Osteoblast (primary cell): ENCODE measurements around the gene ANKRD16. TPM values are rescaled to one million over a fixed set of nuclear protein-coding genes. Genes with fewer than 3 reads are reported as not detected.

Experiments
- DNase-seq: peaks from one replicate; pipeline ENCODE4 v3.0.0; 2011; ENCODE audit warnings: low spot score, mixed read lengths; ENCODE audit not compliant: insufficient read length; ENCODE audit errors: missing footprints
- H2AFZ ChIP-seq: 2 replicates; pipeline ENCODE4 v1.6.0; 2011; ENCODE audit warnings: mild to moderate bottlenecking, low read length
- H3K27ac ChIP-seq: 2 replicates; pipeline ENCODE4 v1.5.1; 2011; ENCODE audit warnings: mild to moderate bottlenecking, low read depth, low read length, moderate library complexity
- H3K27me3 ChIP-seq: 2 replicates; pipeline ENCODE4 v1.6.0; 2012; ENCODE audit warnings: mild to moderate bottlenecking, control low read depth, inconsistent platforms, low read length, moderate library complexity; ENCODE audit not compliant: insufficient read depth
- H3K36me3 ChIP-seq: 2 replicates; pipeline ENCODE4 v1.5.1; 2011; ENCODE audit warnings: mild to moderate bottlenecking, low read length, control low read depth, moderate library complexity; ENCODE audit not compliant: insufficient read depth
- H3K4me1 ChIP-seq: 2 replicates; pipeline ENCODE4 v1.5.1; 2011; ENCODE audit warnings: mild to moderate bottlenecking, low read length, control low read depth, moderate library complexity; ENCODE audit not compliant: insufficient read depth
- H3K4me2 ChIP-seq: 2 replicates; pipeline ENCODE4 v1.6.0; 2011; ENCODE audit warnings: mild to moderate bottlenecking, low read length; ENCODE audit not compliant: insufficient read depth
- H3K4me3 ChIP-seq: fragments of 200-600 bp; sonication (generic); 3 replicates; pipeline ENCODE4 v1.5.1; 2012; ENCODE audit warnings: mild to moderate bottlenecking, low read length, inconsistent platforms; ENCODE audit not compliant: insufficient read depth
- H3K79me2 ChIP-seq: 2 replicates; pipeline ENCODE4 v1.6.0; 2012; ENCODE audit warnings: mild to moderate bottlenecking, low read length, control low read depth, inconsistent platforms; ENCODE audit not compliant: insufficient read depth
- H3K9me3 ChIP-seq: 2 replicates; pipeline ENCODE4 v1.5.1; 2011; ENCODE audit warnings: low read depth, low read length, control low read depth
- H4K20me1 ChIP-seq: 2 replicates; pipeline ENCODE4 v1.6.0; 2012; ENCODE audit warnings: mild to moderate bottlenecking, low read length, control low read depth; ENCODE audit not compliant: insufficient read depth
- total RNA-seq: library from RNA; depleted of rRNA; stranded (reverse); fragments of >200 nt; gene quantifications from 2 replicates; pipeline ENCODE4 v1.2.3, GENCODE V29; 2012
- TF ChIP-seq, protein P1 (sequence below): IDR thresholded peaks from 2 replicates; pipeline ENCODE4 v1.5.1; 2011; ENCODE audit warnings: mild to moderate bottlenecking, low read depth, low read length, moderate library complexity; ENCODE audit errors: extremely low read depth

ANKRD16 gene
- total RNA-seq, 1 donor, result 7.2 TPM

GRCh38 chr10:5900247-5900646, 10.6 kb upstream of the ANKRD16 start:
- Histone ChIP-seq H2AFZ (no peak overlapping the region), H3K27ac (no peak overlapping the region), H3K4me2 (no peak overlapping the region), H3K27me3 (no peaks in the 10 kb centered on the region), H3K36me3 (peaks cover 20% of the 10 kb centered on the region), H3K4me3 (no peak overlapping the region), H4K20me1 (peaks cover 8% of the 10 kb centered on the region), H3K4me1 (no peaks in the 10 kb centered on the region), H3K9me3 (no peaks in the 10 kb centered on the region), H3K79me2 (peaks cover 77% of the 10 kb centered on the region)
- TF ChIP-seq, protein P1, sequence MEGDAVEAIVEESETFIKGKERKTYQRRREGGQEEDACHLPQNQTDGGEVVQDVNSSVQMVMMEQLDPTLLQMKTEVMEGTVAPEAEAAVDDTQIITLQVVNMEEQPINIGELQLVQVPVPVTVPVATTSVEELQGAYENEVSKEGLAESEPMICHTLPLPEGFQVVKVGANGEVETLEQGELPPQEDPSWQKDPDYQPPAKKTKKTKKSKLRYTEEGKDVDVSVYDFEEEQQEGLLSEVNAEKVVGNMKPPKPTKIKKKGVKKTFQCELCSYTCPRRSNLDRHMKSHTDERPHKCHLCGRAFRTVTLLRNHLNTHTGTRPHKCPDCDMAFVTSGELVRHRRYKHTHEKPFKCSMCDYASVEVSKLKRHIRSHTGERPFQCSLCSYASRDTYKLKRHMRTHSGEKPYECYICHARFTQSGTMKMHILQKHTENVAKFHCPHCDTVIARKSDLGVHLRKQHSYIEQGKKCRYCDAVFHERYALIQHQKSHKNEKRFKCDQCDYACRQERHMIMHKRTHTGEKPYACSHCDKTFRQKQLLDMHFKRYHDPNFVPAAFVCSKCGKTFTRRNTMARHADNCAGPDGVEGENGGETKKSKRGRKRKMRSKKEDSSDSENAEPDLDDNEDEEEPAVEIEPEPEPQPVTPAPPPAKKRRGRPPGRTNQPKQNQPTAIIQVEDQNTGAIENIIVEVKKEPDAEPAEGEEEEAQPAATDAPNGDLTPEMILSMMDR, result no peak
- no peak for DNase-seq

DNA sequence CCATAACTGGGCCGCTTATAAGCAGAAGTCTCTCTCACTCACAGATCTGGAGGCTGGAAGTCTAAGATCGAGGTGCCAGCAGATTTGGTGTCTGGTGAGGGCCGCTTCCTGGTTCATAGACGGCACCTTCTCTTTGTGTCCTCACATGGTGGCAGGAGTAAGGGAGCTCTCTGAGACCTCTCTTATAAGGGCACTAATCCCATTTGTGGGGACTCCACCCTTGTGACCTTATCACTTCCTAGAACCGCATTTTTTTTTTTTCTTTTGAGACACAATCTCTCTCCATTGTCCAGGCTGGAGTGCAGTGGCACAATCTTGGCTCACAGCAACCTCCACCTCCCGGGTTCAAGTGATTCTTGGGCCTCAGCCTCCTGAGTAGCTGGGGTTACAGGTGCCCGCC, 8.5 kb upstream of the ANKRD16 start:
- Histone ChIP-seq H3K27ac (no peak overlapping the region), H3K4me1 (no peaks in the 10 kb centered on the region), H3K36me3 (peaks cover 34% of the 10 kb centered on the region), H3K4me2 (no peak overlapping the region), H3K79me2 (peaks cover 86% of the 10 kb centered on the region), H3K27me3 (no peaks in the 10 kb centered on the region), H3K4me3 (no peak overlapping the region), H4K20me1 (peaks cover 21% of the 10 kb centered on the region), H3K9me3 (no peaks in the 10 kb centered on the region), H2AFZ (no peak overlapping the region)
- TF ChIP-seq, protein P1, result no peak
- DNase-seq, result no peak

DNA sequence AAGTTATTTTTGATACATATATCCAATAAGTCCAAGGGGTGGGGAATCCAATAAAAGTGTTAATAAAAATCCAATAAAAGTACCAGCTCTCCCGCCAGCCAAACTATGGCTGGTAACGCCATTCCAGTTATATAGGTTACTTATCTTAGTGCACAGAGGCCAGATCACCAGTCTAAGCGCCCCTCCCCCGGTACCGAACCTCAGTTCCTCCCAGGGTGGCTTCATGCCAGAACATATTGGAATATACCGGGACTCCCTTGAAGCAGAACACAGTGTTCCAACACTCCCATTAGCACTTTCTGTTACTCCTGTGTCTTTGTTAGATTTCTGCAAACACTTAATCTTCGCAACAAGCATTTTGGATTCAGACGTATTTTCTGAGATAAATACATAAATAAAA, 7.8 kb upstream of the ANKRD16 start:
- H4K20me1 ChIP-seq, result peaks cover 26% of the 10 kb centered on the region
- no peaks in the 10 kb centered on the region for H3K9me3 ChIP-seq
- no peak overlapping the region for H3K4me3 ChIP-seq
- H3K4me1 ChIP-seq, result no peaks in the 10 kb centered on the region
- TF ChIP-seq, protein P1, result no peak
- no peaks in the 10 kb centered on the region for H3K27me3 ChIP-seq
- no peak overlapping the region for H2AFZ ChIP-seq
- no peak overlapping the region for H3K27ac ChIP-seq
- no peak for DNase-seq
- peaks cover 87% of the 10 kb centered on the region for H3K79me2 ChIP-seq
- H3K4me2 ChIP-seq, result no peak overlapping the region
- peaks cover 34% of the 10 kb centered on the region for H3K36me3 ChIP-seq

GRCh38 chr10:5897053-5897340, 7.3 kb upstream of the ANKRD16 start:
- Histone ChIP-seq H3K36me3 (peaks cover 34% of the 10 kb centered on the region), H2AFZ (no peak overlapping the region), H3K4me2 (no peak overlapping the region), H4K20me1 (peaks cover 27% of the 10 kb centered on the region), H3K27me3 (no peaks in the 10 kb centered on the region), H3K79me2 (peaks cover 89% of the 10 kb centered on the region), H3K9me3 (no peaks in the 10 kb centered on the region), H3K4me1 (peaks cover 4% of the 10 kb centered on the region), H3K27ac (no peak overlapping the region), H3K4me3 (no peak overlapping the region)
- TF ChIP-seq, protein P1, result no peak
- DNase-seq, result no peak
